ENCODE results near the gene BCL11A.

The BCL11A gene

DNA sequence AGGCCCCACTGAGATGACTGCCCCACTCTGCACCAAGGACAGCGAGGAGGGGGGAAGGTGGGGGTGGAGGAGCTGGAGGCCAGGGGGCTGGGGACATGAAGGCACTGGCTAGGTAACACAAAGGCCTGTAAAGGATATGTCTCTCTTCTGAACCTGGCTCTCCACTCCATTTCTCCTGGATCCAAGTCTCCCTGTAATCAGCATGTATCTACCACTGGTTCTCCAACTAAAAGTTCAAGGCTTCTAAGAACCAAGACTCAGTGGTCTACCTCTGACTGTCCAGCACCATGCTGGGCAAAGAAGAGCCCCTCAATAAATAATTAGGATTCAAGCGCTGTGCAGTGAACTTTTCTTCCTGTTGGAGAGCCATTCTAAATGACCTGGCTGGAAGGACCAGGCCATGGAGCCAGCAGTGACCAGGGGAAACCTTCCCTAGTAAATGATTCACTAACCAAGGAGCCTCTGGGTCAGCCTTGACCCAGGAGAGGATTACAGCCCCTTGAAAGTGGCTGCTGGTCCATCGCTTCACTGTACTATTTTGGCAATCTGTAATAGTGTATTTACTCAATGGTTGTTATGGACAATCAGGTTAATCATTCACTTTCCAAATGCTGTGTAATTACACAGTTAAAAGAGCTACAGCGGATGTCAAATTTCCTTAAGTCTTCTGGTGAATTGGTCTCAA lies 73.2 kb downstream of the BCL11A start:
- no peak for DNase-seq

GRCh38 chr2:60479226-60480088 lies 74.0 kb downstream of the BCL11A start:
- DNase-seq: no peak

DNA sequence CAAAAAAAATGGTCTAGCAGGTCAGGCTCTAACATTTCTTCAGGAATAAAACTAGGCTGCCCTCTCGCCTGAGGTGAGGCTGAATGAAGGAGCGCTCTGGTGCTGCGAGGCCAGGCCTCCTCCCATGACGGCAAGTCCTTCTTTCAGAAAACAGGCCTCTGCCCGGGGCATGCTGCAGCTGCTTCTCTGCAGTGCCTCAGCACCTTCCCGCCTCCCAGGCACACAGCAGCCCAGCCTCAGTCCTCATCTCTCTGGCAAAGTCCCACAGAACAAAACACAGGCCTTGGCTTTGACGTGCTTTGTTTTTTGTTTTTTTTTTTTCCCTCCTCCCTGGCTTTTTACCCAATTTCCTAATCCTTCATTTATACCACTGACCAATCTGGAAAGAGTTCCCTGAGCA lies 74.8 kb downstream of the BCL11A start:
- no peak for DNase-seq

DNA sequence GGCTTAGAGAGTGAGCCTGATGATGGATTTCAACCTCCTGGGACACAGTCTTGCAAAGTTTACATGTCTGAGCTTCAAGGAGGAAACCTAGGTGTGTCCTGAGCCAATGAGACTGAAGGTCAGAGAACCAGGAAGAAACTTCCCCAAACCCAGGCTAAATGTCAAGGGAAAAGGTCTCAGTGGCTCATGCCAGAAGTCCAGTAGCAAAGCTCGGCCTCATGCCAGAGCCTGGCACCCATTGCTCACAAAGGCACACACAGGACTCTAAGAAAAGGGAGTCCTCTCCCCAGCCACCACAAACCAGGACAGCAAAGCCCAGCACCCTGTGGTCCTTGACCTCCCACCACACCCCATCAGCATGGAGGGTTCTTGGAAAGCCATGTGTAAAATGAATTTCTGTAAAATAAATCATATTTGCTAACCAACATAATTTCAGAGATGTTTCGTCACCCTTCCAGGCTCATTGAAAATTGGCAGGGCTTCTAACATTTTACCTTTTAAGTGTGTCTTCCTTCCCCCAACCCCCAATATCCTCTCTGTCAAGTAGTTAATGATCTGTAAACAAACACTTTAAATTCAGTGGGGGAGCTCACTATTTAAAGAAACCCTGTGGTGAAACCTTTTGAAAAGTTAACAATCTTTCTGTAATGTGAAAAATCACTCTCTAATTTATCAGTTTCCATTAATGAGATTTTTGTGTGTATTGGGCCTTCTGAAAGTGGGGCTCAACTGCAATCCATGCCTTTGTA lies 77.1 kb downstream of the BCL11A start:
- DNase-seq: no peak

GRCh38 chr2:60475123-60475830 lies 78.2 kb downstream of the BCL11A start:
- DNase-seq: no peak

DNA sequence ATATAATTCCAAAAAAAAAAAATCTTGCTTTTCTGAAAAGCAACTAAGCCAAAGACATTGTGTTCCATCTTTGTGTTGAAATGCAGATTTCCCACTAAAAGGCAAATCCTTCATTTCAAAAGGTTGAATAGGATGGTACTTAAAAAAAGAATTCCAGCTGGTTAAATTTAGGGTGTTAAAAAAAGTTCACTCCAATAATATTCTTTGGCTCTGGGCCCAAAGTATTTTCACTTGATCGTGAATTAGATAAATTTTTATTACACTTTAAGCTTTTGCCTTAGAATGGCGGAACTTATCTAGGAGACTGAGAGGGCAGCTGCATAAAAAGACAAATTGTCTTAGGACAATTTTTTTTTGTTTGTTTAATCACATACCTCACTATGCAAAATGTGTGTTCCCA lies 79.2 kb downstream of the BCL11A start:
- no peak for DNase-seq

DNA sequence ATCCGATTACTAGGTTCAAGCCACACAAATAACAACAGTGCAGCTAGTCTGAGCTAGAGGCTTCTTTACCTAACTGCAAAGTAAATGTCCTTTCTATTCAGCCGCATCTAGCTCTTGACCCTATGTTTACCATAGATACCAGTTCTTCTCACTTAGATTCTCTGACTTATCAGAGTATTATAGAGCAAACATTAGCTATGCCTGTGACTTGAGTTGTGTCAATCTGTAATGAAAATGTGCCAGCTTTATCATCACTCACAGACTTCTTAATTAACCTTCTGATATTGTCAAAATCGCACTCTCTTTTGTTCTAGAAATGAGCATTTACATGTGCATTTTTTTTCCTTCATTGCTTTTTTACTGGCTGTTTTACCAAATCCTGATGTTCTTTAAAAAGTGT lies 79.9 kb downstream of the BCL11A start:
- DNase-seq: no peak

GRCh38 chr2:60472663-60473289 lies 80.7 kb downstream of the BCL11A start:
- no peak for DNase-seq

- DNase-seq: no peak
Observed at GRCh38 chr2:60472041-60472440, 81.4 kb downstream of the BCL11A start.

DNA sequence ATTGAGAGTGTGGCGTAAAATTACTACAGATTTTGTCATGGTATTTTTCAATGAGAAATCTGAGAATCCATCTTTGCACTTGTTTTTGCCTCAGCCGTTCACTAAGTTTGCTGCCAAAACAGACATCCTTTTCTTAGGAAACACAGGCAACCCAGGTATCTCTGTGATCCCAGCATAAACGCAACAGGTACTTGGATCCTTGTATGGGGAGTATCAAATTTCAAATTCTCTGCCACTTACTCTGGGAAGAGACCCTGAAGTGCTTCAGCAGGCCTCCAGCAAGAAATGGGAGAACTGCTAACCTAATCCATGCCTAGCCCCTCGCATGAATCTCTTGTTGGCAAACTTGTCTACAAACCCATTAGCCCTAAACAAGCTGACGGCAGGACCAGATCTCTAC lies 83.1 kb downstream of the BCL11A start:
- DNase-seq: no peak

DNA sequence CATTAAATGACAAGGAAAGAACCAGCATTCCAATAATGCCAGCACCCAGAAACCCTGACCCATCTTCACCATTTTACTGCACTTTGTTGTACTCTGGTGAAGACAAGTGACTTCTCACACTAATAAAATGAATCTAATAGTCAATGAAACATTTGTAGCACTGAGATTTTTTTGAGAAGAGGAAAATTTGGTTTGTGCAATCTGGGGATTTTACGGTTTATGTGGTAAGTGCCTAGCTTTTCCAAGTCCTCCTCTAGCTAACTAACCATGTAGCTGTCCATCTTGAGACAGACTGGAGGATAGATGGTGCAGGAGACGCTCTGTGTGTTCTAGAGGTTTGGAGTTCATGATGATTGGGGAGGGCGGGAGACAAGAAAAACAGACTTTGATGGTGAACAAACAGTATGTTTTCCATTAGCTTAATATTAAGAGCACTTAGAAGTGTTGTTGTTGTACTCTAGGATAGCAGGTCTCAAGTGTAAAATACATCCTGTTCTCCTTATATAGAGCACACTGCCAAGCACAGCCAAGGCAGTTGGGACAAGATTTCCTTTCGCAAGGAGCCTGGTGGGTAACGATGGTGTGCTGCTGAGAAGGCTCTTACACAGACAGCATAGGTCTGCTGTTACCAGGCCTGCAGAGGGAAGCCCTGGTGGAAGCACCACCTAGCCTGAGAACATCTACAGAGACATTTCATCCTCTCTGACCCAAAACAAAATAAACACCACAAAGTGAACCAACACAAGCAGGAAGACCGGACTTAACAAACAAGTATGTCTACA lies 83.7 kb downstream of the BCL11A start:
- no peak for DNase-seq

DNA sequence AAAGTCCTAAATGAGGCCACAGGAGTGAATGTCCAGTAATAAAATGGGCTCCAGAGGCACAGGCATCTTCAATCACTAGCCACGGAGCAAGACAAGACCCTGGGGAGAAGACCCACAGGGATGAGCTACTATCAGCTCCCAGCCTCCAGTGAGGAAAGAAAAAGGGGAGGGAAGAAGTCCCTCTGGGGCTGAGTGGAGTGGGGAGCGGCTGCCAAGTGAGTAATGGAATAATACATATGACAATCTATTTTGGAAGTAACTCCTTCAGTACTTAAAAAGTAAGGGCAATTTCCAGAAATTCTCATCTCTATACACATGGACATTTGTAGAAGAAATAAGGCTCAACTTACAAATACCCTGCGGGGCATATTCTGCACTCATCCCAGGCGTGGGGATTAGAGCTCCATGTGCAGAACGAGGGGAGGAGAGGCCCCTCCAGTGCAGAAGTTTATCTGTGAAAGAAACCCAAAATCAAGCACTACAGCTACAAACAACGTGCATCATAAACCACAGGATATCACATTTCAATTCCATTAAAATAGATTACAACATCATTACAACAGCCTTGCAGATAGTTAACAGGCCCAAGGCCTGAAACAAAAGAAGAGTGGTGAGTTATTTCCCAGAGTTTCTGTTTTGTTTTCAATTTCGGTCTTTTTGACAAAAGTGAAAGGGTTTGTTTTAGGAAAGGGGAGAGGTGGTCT lies 84.9 kb downstream of the BCL11A start:
- DNase-seq: no peak

DNA sequence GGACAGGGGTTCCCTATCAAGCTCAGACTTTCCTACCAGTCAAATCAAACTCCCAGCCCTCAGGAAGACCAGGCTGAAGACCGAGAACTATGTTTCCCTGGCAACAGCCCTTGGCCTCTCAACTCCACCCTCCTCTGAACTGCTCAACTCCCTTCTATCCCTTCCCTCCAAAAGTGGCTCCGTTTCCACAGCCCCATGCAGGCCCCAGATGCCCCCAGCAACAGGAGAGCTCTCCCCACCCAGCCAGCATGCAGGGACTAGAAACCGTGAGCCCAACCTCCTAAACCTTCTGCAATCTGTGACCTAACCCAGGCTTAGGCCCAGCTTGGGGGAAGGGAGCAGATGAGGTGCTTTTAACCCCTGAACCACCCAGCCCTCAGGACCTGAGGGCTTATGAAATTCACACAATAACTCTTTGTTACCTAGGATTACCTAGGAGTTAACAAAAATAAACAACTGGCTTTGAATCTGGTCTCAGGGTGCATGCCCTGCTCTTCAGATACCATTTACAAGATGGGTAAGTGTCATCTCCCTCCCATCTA lies 87.2 kb downstream of the BCL11A start:
- DNase-seq: no peak

GRCh38 chr2:60465736-60466135 lies 87.7 kb downstream of the BCL11A start:
- DNase-seq: no peak

- no peak for DNase-seq
Observed at GRCh38 chr2:60463249-60463648, 90.2 kb downstream of the BCL11A start.

DNA sequence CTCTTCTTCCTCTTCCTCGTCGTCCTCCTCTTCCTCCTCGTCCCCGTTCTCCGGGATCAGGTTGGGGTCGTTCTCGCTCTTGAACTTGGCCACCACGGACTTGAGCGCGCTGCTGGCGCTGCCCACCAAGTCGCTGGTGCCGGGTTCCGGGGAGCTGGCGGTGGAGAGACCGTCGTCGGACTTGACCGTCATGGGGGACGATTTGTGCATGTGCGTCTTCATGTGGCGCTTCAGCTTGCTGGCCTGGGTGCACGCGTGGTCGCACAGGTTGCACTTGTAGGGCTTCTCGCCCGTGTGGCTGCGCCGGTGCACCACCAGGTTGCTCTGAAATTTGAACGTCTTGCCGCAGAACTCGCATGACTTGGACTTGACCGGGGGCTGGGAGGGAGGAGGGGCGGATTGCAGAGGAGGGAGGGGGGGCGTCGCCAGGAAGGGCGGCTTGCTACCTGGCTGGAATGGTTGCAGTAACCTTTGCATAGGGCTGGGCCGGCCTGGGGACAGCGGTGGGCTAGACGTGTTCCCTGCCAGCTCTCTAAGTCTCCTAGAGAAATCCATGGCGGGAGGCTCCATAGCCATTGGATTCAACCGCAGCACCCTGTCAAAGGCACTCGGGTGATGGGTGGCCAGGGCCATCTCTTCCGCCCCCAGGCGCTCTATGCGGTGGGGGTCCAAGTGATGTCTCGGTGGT lies 91.9 kb downstream of the BCL11A start:
- no peak for DNase-seq

- no peak for DNase-seq
Observed at GRCh38 chr2:60460577-60461420, 92.7 kb downstream of the BCL11A start.

GRCh38 chr2:60459851-60460250 lies 93.6 kb downstream of the BCL11A start:
- DNase-seq: no peak

DNA sequence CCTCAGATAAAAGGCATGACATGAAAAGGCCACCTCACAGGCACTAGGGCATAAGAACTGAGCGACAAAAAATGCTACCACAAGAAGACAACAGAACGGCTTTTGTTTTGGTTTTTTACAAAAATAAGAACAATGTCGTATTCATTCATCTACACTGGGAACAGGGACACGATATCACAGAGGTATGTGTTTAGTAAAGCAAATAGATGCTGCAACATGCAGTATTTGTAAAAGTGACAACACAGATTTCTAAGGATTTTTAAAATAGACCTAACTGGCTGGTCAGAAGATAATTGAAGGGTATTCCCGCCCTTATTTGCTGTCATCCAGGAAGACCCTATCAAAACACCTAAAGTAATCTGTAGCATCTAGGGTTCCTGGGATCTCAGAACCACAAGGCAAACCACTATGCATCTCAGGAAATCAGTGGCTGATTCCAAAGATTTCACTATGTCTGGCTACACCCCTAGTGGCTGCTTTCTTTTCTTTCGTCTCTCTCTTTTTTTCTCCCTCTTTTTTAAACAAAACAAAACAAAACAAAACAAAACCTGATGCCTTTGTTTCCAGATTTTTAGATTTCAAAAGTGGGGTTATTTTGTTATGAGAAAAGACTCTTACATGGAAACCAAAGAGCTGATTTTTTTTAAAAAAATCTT lies 97.2 kb downstream of the BCL11A start:
- no peak for DNase-seq
